ENCODE results near the gene FAM47C.
"Not testable (repeated sequence)": the region's sequence is repeated elsewhere in the genome, so short reads cannot be mapped to it uniquely, and the experiment has no call there.

- TF ChIP-seq, protein P1, sequence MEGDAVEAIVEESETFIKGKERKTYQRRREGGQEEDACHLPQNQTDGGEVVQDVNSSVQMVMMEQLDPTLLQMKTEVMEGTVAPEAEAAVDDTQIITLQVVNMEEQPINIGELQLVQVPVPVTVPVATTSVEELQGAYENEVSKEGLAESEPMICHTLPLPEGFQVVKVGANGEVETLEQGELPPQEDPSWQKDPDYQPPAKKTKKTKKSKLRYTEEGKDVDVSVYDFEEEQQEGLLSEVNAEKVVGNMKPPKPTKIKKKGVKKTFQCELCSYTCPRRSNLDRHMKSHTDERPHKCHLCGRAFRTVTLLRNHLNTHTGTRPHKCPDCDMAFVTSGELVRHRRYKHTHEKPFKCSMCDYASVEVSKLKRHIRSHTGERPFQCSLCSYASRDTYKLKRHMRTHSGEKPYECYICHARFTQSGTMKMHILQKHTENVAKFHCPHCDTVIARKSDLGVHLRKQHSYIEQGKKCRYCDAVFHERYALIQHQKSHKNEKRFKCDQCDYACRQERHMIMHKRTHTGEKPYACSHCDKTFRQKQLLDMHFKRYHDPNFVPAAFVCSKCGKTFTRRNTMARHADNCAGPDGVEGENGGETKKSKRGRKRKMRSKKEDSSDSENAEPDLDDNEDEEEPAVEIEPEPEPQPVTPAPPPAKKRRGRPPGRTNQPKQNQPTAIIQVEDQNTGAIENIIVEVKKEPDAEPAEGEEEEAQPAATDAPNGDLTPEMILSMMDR (IDR thresholded peaks at IDR 0.05): not testable (repeated sequence)
- TF ChIP-seq POLR2A (IDR thresholded peaks at IDR 0.05): not testable (repeated sequence)
These were observed 21.0 kb upstream of the FAM47C start for GRCh38 chrX:36987212-36987611.
